ENCODE measurements around the gene ADRA1B.

The ADRA1B gene

DNA sequence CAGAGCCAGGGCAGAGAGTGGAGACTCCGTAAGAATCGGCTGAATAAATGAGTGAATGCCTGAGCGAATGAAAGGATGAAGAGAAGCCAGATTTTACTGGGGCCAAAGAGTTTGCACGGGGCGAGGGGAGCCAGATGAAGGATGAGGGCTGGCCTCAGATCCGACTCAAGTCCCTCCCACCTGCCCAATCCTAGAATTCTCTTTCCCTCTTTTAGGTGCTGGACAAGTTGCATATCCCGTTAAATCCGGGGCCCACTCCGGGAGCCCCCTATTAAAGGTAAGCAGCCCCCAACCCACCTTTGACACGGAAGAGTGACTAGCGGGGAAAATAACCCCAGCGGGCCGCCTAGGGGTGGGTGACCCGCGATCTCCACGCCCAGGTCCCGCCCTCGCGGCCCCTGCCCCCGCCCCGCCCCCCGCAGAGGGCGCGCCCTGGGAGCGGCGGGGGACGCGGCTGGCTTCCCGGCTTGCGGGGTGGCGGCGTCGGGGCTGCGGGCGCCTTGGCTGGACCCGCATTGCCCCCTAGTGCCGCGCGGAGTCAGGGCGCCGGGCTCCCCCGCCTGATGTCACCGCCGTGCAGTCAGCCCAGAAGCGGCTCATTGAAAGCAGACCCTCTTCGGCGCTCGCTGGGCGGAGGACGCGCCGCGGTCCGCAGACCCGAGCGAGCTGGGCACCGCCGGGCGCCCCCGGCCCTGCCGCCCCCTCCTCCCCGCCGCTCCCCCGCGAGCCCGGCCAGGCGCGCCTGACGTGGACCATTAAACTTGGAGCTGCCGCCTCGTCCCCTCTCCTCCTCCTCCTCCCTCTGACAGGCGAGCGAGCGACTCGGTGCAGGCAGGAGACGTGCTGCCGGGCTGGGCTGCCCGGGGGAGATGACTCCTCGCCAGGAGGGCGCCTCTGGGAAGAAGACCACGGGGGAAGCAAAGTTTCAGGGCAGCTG, at the start of gene ADRA1B:
Gene ADRA1B (plus strand): TSS at position 579 of the 937 bp plus-strand sequence. CDS start 424 bp downstream, outside the sequence.
- peak; percentile 2 for DNase-seq (ENCODE audit: low read depth)

DNA sequence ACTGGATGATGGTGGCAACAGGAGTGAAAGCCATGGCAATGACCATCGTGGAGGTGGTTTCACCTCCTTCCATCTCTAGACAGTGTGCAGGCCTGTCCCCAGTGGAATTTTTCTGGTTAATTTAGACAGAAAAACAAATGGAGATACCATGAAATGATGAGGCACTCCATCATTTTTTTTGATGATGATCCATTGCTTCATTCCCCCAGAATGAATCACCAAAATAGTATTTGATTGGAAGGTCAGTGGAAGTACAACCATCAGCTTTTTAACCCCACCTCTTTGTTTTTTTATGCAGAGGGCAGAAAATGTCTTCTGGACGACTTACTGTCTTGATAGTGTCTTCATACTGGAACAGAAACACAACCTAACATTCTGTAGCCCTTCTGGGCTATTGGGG, 42.6 kb upstream of the ADRA1B start:
- DNase-seq (ENCODE audit: low read depth): no peak

DNA sequence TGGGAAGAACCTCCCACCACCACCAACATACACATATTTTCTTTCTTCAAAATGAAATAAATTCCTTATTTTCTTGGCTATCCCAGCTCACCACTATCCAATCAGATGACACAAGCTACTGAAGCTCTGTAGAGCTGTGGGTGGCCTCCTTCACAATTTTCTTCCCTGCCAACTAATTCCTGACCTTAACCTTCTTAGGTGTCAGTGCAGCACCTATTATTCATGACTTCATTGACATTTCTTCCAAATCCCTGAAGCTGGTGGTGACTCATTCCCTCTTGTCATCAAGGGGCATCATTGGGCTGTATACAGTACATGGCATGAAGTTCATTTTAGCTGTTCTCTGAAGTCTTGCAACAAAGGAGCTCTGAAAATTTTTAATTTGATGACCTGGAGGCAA, 42.0 kb upstream of the ADRA1B start:
- no peak for DNase-seq (ENCODE audit: low read depth)

DNA sequence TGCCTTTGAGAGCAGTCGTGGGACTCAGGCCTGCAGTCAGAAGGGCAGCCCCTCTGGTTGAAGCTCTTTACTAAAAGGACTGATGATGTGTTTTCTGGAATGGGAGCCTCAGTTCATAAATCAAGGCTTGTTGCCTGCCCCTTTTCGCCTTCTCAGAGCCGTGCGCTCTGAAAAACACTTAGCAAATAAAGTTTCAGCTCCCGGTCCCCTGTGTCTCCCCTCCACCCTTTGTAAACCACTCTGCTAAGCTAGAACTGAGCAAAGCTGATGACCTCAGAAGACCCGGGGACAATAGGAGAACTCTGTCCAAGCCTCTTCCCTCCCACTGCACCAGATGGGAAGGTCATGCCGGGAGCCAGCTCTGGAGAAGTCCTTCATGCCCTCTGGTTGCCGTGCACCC, 39.3 kb upstream of the ADRA1B start:
- no peak for DNase-seq (ENCODE audit: low read depth)

DNA sequence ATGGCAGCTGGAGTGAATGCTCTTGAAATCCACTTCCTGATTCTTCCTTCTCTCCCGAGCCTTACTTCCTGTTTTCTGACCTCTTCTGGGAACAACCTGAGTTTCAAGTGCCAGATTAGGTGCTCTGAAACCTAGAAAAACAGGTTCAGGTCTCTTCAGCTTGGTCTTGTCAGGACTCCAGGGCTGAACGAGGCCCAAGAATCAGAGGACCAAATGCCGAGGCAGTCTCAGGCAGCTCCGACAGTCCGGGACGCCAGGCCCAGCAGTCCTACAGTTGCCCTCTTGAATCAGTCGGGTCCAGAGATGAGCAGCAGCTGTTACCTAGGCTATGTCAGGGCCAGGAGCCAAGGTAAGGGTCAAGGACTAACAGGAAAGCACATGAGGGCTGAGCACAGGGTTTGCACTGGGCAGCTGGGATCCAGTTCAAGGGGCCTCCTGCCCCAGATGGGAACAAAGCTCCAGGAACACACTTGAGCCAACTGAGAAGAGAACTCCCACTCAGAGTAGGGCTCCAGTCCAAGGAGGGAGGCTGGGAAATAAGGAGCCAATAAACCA, 38.3 kb upstream of the ADRA1B start:
- DNase-seq (ENCODE audit: low read depth): no peak

DNA sequence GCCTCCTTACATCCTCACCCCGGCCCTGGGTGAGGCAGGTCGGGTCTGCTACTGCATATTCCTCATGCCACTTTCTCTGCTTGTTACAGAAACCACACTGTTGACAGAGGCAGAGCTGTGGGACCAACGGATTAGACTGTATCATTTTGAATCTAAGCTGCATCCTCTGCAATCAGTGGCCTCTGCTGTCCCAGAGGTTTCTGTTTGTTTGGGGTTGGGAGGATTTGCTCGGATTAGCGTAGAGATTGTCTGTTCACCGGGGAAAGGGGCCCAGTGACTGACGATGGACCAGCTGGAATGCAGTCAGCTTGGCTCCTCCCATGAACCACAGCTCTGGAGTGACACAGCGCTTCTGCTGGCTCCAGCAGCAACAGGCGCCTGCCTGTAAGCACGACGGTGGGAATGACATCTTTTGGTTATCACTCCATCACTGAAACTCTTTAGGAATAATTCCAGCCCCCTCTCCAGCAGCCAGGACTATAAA, 37.3 kb upstream of the ADRA1B start:
- DNase-seq (ENCODE audit: low read depth): no peak

DNA sequence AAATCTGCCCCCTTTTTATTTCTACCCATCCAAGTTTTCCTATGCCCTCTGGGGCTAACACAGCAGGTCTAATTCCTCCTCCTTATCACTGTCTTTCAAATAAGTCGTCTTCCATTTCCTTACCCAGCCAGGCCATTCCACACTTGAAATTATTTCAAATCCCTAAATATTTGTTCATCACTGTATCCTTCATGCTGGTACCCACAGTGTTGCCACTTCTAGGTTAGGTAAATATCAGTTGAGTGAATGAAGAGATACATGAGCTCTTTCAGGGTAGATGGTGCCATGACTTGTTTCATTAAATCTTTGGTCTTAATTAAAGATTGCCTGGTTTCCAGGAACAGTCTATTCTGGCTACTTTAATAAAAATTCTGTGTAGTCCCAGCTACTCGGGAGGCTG, 35.6 kb upstream of the ADRA1B start:
- DNase-seq (ENCODE audit: low read depth): no peak

DNA sequence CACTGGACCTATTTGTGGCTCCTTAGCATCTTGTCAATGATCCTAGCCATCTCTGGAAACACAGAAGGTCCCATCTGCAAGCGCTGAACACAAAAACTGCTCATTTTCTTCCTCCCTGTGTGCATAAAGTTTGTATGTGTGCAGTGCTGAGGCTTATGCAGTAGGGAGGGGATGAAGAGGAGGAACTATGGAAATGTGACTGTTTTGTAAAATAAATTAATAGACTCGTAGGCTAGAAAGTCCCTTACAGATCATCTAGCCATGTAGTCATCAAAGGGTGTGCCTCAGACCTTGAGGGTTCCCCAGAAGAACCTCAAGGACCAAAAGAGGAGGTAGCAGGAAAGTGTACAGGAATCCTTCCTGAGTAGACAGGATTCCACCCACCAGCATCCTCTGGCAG, 34.3 kb upstream of the ADRA1B start:
- no peak for DNase-seq (ENCODE audit: low read depth)

DNA sequence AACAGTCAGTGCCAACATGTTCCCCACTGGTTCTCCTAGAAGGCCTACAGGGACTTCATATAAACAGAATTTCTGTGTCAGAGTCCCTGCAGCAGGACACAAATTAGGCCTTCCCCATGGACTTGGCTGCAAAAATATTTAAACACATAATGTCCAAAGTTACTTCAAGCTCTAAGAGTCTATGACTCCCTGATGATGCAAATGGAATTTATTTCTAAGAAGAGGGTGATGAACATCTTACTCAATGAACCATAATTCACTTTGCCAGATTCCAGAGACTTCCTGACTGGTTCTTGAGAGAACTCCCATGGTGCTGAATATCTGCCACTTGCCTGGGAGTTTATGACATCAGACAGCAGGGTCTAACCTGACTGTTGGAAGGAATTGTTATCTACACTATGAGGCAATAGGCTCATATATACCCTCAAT, 32.7 kb upstream of the ADRA1B start:
- DNase-seq (ENCODE audit: low read depth): no peak

DNA sequence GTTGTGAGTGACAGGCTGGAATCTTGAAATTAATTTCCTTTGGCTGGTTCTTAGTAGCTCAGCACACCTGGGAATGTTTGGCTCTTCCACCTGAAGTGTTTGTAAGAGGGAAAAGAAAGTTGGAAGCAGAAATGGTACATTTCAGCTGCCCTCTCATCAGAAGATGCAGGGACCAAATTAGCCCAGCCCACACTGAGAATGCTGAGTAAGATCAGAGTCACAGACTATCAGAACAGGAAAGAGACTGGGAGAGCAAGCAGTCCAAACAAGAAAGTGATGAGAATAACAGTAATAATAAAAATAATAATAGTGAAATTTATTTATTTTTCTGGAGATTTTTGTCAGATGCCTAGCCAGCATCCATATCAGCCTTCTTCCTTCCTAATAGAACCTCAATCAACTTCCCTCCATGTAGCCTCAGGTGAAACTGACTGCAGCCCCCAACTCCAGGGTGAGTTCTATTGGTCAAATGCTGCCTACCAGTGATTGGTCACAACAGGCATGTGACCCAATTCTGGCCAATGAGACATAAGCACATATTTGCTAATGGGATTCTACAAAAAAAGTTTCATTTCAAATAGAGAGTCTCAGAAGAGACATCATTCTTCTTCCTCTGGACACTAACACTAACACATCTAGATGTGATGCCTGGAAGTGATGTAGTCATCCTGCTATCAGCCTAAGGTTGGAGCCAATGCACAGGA, 31.2 kb upstream of the ADRA1B start:
- DNase-seq (ENCODE audit: low read depth): no peak

DNA sequence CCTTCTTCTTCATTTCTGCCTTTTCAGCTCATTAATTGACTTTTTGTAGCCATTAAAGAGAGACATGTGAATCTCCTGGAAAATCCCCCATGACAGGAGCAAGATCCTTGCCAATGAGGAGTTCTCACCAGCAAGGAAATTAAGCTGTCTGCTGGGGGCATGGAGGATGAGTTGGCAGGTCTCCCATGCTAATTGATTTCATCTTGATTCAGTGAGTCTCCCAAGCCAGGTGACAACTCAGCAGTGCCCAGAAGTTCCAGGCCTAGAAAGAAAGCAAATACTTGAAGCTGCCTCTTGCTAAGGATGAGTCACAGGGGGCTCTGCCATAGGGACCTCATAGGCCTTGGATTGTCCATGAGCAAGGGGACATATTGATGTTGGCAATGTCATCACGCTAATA, 30.0 kb upstream of the ADRA1B start:
- DNase-seq (ENCODE audit: low read depth): no peak

DNA sequence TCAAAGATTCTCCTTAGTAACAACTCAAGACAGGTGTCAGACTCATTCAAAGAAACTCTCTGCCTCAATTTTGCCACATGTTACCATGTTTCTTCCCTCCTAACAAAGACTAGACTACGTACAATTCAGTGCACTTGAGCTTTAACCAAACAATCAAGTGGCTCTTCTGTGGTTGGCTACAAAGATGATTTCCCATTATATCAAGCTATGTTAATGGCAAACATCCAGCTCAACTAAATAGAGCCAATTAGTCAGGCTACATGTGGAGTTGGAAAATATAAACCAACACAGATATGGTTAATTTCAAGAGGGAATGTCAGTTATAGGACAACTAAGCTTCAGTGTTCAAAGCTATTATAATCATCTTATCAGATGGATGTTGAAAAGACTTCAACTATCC, 29.2 kb upstream of the ADRA1B start:
- DNase-seq (ENCODE audit: low read depth): no peak

DNA sequence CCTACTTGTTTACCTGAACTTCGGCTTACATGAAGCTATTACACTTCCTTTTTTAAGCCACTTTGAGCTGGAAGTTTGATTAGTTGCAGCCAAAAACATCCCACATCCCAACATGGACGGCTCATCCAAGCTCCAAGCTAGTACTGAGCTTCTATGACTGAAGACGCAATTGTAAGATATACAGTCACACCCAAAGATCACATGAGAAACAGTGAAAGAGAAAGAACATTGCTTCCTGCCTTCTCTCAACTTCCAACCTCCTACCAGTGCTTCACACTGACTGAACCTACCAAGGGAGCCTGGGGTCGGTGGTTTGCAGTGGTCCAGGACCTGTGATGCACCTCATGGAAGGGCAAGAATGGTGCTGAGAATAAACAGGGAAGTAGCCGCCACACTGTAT, 27.4 kb upstream of the ADRA1B start:
- no peak for DNase-seq (ENCODE audit: low read depth)

DNA sequence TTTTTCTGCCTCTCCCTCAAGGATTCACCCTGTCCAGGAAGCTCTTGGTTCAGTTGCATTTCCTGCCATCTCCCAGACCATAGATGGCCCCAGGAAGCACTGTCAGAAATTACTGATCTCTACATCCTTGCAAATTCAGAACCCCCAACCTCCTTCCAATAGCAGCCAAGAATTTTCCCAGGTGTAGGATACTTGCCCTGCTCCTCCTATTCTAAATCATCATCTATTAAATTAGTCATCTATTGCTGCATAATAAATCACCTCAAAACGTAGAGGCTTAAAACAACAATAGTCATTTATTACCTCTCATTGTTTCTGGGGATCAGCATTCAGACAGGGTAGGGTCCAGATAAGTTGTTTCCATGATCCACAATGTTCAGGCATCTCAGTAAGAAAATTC, 26.1 kb upstream of the ADRA1B start:
- DNase-seq (ENCODE audit: low read depth): no peak

DNA sequence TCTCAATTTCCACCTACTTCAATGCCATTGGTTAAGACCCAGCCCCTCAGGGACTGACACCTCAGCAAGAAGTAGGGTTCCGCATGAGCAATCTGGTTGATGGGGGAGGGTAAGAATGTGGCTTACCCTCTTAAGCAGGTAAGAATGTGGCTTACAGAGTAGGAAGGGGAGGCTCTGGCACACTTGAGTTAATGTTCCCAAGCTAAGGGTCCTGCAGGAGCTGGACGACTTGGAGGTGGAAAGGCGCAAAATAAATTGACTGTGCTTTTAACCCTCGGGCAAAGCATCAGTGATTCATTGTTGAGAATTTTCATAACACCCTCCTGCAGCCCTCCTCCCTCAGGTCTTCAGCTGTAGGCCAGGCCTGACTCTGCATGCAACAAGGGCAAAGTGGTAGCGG, 24.9 kb upstream of the ADRA1B start:
- DNase-seq (ENCODE audit: low read depth): no peak

DNA sequence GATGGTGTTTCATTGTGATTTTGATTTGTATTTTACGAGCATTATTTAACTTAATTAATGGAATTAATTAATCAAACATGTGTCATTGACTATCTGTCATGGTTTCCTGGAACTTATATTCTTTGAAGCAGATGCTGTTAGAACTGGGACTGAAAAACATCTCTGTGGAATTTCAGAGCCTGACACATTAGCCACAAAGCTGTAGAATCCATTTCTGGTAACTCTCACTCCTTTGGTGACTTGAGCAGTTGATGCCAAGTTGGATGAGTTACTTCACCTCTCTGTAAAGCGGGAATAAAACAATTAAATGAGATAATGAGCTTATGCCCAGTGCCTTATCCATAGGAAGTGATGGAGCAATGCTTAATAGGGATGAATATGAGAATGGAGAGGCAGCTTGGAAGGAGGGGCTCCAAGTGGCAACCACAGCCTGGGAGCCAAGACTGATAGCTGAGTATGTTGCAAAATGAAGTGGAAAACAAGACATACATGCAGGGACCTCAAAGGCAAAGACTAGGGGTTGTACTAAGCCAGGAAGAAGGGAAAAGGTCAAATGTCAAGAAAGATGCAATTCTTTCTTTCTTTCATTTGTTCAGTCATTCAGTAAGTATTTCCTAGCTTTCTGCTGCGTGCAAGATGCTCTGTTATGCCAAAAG, 23.1 kb upstream of the ADRA1B start:
- DNase-seq (ENCODE audit: low read depth): no peak

DNA sequence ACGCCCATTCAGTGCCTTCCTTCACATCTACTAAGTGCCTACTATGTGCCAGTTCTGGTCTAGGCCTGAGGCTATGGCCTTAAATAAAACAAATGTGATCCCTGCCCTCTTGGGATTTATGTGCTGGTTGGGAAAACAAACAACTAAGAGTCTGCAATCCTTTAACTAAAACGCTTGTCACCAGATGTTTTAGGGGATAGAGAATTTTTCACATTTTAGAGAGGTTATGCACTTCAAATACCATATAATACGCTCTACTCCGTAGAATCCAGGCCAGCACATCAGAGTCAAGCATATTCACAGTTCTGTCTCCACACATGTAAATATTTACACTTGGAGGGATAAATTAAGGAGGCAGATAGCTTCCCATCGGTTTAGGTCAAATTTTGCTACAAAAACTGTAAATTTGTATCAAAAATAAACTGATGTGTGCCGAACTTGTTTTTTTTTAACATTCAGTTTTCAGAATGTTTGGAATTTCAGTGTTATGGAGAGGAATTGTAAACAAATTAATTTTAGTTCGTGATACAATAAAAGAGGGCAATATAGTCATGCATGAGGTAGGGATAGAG, 22.0 kb upstream of the ADRA1B start:
- DNase-seq (ENCODE audit: low read depth): no peak

DNA sequence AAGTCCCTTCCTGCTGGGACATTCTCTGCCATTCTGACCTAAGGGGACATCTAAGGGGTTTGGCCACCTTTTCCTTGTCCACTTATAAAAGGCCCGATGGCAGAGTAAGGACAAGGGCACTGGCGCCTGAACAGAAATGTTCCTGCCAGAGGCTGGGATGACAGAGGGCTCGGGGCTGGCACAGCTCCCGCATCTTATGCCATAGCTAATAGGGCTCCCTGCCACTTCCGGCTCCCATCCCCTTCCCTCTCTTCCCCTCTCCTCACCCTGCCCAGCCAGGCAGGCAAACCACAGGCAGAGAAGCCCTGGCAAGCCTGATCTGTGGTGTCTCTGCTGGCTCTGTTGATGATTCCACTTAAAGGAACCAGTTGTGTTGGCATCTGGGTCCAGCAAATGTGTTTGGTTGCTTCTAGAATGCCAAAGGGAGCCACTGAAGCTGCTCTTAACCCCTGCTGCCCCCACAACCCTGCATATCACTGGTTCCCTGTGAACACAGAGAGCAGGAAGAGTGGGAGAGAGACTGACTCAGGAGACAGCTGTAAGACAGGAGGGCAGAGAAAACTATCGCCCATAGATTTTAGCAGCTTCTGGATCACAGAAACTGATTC, 18.4 kb upstream of the ADRA1B start:
- DNase-seq (ENCODE audit: low read depth): no peak

DNA sequence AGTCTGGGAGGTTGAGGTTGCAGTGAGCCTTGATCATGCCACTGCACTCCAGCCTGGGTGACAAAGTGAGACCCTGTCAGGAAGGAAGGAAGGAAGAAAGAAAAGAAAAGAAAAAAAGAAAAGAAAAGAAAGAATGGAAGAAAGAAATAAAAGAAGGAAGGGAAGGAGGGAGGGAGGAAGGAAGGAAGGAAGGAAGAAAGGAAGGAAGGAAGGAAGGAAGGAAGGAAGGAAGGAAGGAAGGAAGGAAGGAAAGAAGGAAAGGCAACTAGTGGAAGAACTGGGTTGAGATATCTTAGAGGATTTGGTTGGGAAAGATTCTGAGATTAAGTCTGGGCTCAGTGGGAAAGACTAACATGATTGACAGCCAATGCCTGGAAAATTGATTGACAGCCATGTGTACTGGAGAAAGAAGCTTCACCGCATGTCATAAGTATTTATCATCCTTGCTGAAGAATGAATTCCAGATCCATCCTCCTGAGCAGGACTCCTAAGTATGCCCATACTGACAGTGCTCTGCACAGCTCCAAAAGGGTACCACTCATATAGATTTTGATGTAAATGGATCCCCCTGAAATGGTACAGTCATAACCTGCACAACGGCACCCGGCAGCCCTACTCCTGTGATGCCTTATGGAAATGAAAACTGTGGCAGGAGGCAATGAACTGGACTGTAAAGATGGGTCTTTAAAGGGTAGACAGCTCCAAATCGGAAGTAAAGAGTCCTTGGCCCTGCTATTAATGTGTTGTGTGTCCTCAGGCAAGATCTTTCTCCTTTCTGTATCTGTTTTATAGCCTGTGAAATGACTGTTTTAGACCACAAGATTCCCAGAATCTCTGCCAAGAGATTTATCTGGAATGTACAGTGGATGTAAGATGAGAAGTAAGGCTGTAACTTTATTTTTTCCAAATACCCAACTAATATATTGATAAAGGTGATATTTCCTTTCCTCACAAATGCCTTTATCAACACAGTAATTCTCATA, 16.9 kb upstream of the ADRA1B start:
- DNase-seq (ENCODE audit: low read depth): no peak

DNA sequence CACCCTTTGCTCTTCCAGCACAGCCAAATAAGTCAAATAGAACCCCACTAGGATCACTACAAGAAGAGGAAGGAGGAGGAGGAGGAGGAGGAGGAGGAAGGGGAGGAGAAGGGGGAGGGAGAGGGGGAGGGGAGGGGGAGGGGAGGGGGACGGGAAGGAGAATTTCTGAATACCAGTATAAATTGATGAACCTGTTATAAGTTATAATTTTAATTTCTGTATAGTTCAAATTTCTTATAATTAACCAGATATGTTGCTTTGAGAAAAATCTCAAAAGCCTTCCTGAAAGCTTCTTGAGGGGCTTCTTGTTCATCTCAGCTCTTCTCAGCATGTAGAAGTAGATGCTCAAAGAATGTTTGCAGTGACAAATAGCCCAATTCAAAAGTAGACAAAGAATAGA, 15.0 kb upstream of the ADRA1B start:
- DNase-seq (ENCODE audit: low read depth): no peak

Data from T-helper 22 cell (primary cell).